NCI-H2227 (cell line): ENCODE measurements around the gene ELF5.

ENCODE experiments used
- DNase-seq: peaks from one replicate; lab custom pipeline; 2025; ENCODE audit not compliant: unreplicated experiment; lab: John Stamatoyannopoulos, UW

Gene ELF5

DNA sequence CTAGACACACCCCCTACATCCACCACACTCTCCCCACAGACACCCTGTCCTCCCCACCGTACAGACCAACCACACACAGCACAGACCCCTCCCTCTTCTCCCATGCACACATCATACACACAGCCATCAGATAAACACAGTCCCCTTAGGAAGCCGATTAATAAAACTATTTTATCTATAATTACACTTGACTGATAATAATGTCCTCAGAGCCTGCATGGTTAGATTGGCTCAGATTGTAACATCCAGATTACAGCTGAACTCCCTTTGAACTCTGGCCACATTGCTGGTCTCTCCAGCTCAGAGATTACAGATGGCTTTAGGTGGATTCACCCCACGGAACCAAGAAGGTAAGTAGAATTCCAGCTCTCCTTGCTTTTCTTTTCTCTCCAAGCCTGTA lies 9.5 kb upstream of the ELF5 start:
- DNase-seq: no peak

DNA sequence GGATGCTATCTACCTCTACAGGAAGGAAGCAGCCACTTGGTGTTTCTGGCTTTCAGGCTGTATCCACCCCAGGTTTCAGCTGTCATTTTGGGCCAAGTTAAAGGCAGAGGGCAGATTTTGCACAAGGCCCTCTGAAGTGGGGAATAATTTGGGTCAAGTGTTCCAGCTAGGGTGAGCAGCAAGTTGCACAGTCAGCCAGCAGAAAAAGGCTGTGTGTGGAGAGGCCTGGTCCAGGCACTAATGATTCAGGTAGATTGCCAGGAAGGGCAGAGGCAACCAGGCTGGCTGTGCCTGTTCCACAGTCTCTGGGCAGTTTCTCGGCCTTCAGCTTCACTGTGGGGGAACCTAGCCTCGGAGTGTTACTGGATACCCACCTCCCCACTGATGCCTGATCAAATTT lies 8.6 kb upstream of the ELF5 start:
- DNase-seq: no peak

DNA sequence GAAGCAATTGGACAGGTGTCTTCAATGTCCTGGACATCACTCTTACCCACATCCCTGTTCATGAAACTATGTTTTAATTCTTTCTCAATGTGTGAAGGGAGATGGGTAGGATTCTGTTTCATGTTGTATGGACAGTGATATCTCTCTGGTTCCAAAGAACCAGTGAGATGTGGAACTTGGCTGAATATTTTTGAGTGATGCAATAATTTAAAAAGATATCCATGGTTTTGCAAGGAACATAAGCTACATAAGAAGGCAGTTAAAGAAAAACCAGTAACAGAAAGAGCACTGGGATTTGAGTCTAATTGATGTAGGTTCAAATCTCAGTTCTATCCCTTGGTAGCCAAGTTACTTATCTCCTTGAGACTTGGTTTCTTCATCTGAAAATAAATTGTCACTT lies 7.7 kb upstream of the ELF5 start:
- no peak for DNase-seq

DNA sequence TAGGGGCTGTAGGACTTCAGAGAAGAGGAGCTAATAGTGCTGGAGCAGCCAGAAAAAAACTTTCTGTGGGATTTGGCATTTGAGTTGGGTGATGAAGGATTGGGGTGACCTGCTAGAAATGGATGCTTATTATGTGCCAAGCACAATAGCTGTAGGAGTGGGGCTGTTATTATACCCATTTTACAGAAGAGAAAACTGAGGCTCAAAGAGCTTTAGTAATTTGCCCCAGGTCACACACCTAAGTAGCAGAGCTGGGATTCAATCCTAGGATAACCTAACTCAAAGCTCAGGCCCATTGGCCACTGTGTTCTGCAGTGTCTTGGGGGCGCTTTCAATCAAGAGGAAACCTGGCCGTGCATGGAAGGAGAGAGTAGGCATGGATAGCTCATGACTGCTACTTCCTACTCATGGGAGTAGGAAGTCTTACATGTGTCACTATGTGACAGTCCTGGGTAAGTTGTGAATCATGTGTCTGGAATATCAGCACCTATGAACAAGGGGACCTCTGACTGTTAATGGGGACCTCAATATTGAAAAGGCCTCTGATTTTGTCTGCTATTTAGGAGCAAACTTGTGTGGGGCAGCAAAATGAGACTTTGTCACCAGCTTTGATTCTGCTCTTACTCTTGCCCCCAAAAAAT lies 6.1 kb upstream of the ELF5 start:
- no peak for DNase-seq

DNA sequence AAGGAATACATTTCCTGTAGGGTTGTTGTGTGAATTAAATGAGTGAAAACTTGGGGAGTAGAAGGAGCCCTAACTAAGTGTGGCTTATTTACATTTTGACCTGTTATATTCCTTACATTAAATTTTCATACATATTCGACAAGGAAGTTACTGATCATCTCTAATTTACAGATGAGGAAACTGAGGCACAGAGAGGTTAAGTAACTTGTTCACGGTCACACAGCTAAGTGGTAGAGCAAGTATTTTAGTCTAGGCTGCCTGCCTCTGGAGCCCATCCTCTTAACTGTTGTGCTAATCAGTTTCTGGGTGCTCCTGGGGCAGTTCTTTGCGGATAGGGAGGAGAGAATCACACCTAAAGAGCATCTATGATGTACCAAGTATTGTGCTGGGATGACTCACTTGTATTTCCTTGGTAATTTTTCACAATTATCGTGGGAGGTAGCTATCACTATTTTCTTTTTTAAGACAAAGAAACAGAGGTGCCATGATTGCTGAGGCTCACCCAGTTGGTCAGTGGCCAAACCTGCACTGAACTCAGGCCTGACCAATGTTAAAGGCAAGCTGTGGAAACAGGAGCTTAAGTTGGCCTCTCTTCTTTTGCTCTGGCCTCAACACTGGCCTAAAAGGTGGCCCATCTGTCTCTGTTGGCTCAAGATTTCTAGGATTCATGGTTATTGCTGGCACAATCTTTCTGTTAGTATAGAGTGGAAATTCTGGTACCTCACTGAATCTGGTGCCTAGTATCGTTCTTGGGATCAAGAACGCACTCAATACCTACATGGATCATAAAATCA lies 2.9 kb upstream of the ELF5 start:
- no peak for DNase-seq

DNA sequence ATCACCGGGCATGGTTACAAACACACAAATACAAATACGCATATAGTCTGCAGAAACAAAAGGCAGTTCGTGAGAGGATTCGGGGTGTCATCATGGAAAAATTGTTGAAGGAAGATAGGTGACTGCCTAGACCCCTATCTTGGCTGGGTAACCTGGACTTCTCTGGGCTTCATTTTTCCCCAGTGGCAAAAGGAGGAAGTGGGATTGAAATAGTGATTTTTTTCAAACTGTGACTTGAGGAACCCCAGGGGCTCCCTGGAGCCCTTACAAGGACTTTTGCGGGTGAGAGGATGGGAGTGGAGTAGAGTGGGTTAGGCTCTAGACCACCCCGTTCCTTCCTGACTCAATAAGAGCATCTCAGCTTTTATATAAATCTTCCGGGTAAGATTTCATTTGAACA lies 1.0 kb upstream of the ELF5 start:
- DNase-seq: no peak

DNA sequence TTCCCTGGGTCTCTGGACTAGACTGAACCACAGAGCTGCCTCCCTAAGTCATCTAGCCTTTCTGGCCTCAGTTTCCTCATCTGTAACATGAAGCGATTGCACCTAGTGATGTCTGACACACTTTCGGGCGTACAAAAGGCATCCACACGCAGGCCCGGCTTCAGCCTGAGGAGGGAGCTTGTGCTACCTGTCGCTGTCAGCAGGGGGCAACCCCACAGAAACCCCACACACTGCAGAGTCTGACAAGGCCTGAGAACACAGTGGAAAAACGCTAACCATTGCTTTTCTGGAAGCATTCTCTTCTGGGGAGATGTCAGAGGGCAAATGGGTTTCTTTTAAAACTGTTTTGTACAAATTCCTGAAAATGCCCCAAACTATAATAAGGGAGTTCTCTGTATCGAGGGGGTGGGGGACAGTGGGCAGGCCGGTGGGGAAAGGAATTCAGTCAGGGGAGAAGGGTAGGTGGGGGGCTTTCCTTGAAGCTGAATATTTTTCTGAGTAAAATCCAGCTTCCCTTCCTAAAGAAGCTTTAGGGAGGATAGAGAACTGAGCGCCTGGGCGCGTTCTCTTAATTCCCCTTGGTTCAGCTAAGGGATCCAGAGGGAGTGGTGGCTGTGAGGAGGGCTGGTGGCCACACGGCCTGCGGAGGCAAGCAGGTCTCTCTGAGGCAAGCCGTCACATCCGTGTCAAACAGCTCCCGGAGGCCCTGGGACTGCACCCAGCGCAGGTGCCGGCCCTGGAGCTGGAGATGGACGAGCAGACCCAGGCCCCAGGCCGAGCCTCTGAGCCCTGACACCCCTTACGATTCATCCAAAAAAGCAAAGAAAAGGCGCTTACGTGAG lies 533 bp downstream of the ELF5 start:
- peak; percentile 7 for DNase-seq

DNA sequence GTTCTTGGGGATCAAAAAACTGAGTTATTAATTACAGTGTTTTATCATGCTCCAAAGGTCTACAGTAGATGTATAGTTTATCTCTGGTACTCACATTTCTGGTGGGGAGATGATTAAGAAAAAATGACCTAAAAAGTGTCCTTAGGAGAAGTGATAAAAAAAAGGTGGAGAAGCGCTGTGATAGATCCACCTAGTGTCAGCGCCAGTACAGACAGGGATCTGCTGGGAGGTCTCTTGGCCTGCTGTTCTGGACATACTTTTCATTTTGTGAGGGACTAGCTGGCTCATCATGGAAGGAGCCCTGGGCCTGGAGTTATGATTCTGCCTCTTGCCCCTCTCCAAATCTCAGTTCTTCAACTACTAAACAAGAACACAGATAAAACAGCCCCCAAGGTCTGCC lies 2.9 kb downstream of the ELF5 start:
- DNase-seq: no peak

DNA sequence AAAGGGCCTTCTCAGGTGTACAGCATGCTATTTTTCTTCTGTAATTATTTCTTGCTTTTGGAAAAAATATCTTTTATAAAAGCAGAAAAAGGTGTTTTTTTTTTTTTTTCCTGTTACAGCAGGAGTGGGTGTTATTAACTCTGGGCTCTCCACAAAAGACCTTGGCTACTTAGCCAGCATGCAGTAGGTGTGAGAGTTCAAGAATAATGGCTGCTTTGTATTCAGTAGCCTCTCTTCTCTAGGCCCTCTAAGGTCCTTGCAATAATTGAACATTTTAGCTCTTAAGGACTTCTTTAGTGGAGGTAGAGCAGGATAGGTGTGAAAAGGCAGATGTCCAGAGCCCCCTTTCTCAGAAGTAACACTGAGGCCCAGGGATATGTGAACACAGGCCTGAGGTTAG lies 3.4 kb downstream of the ELF5 start:
- DNase-seq: peak; percentile 80

DNA sequence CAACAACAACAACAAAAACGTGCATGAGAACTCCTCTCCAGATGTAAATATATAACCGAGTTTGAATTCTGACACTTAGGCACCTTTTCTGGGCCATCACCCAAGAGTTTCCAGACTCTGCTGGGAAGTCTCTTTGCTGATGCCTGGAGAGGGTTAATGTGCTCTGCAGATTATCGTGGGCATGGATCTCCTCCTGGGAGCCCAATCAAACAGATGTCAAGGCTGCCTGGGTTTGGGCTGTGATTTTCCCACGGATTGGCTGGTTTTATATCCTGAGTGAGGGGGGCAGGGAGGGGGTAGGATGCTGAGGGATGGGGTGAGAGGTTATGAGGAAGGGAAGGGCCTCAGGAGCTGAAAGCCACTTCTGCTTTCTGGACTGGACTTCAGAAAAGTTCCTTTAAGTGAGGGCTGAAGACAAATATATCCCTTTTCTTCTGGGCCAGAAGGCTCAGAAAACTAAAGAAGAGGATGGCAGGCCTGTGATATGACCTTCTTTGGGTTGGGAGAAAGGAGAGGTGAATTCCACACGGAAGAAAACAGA lies 4.2 kb downstream of the ELF5 start:
- DNase-seq: peak; percentile 28

DNA sequence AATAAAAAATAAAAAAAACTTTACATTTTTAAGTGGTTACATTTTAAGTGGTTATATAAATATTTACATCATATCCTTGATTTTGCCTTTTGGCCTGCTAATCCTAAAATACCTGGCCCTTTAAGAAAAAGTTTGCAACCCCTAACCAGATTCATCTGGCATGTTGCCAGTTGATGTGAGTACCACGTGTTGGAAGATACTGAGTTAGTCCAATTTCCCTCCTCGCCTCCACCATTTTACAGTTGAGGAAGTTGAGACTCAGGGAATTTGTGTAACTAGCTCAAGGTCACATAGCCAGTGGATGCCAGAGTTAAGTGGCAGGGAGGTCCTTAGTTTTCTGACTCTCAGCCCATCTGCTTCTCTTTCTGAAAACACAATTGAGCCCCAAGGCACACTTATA lies 5.1 kb downstream of the ELF5 start:
- peak; percentile 23 for DNase-seq

DNA sequence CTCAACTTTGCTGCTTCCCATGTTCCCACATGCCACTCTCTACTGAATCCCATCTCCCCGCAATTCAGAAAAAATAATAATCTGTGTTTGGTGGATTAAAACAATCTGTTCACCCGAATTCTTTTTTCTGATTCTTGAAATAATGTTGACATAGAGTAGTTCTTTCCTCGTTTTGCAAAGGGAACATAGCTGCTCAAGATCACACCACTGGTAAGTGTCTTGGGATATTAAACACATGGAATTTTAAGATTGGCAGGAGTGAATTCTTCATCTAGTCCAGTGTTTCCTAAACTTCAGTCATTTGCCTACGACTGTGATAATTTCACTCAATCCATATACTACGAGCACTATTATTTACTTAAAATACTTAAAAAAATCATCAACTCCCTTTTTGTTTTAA lies 6.0 kb downstream of the ELF5 start:
- no peak for DNase-seq

DNA sequence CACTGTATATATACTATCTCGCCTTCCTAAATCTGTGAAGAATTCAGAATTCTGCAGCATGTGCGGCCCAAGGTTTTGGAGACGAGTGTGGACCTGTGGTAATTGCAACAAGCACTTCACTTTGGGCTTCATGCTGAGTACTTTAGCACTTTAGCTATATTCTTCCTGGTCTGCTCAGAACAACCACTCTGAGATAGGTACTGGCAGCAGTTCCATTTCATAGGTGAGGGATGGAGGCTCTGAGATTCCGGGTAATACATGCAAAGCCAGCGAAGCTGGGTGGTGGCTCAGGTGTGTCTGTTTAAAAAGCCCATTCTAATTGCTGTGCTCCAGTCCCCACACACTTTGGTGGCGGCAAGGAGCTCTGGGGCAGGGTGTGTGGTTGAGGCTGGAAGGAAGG lies 6.4 kb downstream of the ELF5 start:
- no peak for DNase-seq

DNA sequence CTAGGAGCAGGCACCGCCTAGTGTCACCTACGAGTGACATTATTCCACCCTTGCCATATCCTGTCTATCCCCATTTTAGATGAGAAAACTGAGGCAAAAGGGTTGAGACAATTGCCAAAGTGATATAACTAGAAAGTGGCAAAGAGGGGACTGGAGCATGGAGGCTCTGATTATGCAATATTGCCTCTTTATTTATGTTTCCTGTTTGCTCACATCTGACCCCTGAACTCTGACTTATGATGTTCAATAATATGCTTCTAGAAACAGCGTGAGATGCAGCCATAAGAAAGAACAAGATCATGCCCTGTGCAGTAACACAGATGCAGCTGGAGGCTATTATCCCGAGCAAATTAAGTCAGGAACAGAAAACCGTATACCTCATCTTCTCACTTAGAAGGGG lies 7.7 kb downstream of the ELF5 start:
- DNase-seq: peak; percentile 35

DNA sequence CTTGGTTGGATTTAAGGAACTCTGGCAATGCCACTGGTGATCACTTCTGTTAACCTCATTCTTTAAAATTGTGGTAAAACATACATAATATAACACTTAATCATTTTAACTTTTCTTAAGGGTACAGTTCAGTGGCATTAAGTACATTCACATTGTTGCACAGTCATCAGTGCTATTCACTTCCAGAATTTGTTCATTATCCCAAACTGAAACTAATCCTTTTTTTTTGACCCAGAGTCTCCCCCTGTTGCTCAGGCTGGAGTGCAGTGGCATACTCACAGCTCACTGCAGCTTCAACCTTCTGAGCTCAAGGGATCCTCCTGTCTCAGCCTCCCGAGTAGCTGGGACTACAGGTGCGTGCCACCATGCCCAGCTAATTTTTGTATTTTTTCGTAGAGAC lies 10.6 kb downstream of the ELF5 start:
- no peak for DNase-seq

DNA sequence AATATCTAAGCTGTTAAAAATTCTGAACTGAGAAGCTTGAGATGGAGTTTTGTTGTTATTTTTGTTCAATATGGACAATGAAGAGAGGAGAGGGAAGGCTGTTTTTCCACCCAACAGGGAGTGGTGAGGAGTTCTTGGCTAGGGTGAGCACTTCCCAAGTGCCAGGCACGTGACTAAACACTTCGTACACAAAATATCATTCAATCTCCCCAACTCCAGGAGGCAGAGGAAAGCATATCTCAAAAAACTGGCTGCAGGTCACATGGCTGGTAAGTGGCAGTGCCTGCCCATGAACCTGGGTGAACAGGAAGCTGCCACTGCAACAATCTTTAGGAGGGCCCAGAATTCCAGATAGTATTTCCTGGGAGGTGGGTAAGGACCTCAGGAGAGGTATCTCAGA lies 11.6 kb downstream of the ELF5 start:
- DNase-seq: no peak

DNA sequence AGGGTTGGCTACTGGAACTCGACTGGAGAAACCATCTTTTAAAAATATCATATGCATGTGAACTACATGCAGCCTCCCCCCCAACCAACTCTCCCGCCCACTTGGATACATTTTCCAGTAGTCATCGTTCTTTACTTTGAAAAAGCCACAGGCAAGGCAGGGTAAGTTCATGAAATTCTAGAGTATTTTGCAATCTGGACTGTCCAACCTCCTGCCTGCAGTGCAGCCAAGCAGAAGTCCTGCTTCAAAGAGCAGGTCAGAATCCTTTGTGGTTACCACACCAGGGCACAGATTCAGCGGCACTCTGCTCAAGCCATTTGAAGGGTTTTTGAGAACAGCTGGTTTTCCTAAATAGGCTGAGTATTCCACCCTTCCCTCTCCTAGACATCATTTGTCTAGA lies 12.1 kb downstream of the ELF5 start:
- DNase-seq: no peak

DNA sequence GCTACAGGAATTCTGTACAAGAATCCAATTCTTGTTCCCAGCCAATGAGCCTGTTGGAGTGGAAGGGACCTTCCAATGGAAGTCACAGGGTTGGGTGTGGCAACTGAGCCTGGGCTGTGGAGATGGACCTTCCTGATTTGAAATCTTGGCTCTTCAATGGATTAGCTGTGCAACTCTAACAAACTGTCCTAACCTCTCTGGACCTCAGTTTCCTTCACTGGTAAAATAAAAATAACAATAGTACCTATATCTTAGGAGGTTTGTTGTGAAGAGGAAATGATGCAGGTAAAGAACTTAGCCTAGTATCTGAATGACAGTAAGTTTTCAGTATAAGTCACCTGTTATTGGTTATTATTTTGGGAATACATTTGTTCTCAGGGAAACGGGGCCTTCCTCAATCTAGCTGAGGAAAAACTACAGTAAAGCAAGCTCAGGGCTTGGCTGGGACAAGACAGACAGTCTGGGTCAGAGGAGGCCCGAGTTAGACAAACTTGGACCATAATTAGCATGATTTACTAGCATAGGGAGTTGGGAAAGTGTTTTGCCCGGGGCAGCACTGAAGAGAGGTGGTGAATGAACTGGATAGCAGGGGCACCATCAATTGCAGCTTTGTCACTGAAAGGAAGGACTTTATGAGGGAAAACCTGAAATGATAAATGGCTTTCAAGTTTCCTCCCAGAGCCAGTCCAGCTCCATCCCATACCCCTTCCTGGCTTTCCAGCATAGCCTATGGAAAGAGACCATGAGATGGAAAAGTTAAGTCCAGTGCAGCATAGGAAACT lies 13.7 kb downstream of the ELF5 start:
- no peak for DNase-seq

DNA sequence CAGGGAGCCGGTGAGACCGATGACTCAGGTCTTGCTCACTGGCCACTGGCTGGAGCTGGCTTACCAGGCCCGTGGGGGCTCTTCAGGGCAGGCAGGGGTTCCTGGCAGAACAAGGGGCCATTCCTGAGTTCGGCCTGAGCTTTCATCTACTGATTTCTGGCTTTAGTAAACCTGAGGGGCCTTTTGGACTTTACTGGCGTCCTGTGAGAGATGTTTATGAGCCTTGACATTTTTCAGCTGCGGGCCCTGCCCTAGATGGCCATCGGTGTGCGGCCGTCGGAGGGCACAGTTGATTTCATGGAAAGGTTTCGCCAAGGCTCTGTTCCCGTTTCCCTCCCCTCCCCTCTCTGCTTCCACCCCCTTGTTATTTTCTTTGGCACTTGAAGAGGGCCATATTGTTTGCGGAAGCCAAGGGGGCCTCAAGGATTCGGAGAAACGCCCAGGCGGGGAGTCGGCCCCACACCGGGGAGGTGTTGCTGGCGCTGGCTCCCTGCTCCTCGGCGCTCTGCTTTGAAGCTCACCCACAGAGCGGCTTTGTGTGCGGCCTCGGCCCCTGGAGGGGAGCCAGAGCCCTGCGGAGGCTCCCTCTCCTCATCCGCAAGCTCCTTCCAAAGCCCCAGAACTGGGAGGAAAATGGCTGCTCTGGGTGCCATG lies 17.7 kb downstream of the ELF5 start:
- DNase-seq: no peak

DNA sequence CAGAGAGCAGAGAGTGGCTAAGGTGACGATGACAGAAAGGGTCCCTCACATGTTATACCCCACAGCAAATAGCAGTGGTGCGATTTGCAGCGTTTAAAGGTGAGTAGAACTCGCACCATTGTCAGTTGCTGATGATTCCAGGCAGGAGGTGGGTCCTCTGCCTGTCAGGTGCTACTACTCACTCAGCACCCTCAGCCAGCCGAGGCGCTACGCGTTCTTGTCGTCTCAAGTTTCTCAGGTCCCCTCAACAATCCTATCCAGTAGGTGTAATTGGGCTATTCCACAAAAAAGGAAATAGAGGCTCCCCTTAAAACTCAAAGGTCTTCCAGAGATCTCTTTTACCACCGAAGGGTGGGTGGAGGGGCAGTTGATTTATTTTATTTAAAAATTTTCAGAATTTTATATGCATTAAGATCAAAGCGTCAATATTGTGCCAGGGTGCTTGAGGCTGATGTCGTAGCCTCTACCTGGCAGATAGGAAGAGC lies 18.3 kb downstream of the ELF5 start:
- no peak for DNase-seq
